PC-9 (cell line): ENCODE results near the gene LRSAM1. TPM values are rescaled to one million over a fixed set of nuclear protein-coding genes. Genes with fewer than 3 reads are reported as not detected.

Source experiments
- BruUV-seq: library from RNA; stranded (reverse); fragments of 400-500 nt; replicated peaks from 2 replicates; lab custom pipeline; 2021; lab: Mats Ljungman, UMichigan
- CTCF ChIA-PET: fragments of 300-600 bp; sonication (Branson Sonifier 250); formaldehyde crosslinking; loops from one replicate; lab custom pipeline; 2022; ENCODE audit warnings: antibody characterized with exemption; lab: Charles Lee
- POLR2A ChIA-PET: fragments of 300-600 bp; sonication (Branson Sonifier 250); formaldehyde crosslinking; loops from one replicate; lab custom pipeline; 2022; ENCODE audit warnings: antibody characterized with exemption; ENCODE audit not compliant: unreplicated experiment; lab: Charles Lee
- DNase-seq, 2 experiments: peaks; one replicate each; pipeline versions ENCODE4 v3.0.0 to v3.0.0-alpha.2; 2015 to 2022; ENCODE audit warnings: mixed read lengths in 1 of 2
- H2AFZ ChIP-seq: fragments of 200-600 bp; sonication (generic); 2 replicates; pipeline ENCODE4 v1.8.1; 2017; ENCODE audit warnings: antibody characterized with exemption
- H3F3A ChIP-seq: fragments of 200-600 bp; sonication (generic); 2 replicates; pipeline ENCODE4 v1.8.1; 2017; ENCODE audit warnings: antibody characterized with exemption, mild to moderate bottlenecking, low read depth; ENCODE audit not compliant: insufficient read depth
- H3K27ac ChIP-seq: fragments of 200-600 bp; sonication (generic); 2 replicates; pipeline ENCODE4 v1.6.1; 2016; ENCODE audit warnings: mixed run types
- H3K27me3 ChIP-seq: fragments of 200-600 bp; sonication (generic); 2 replicates; pipeline ENCODE4 v1.6.1; 2016; ENCODE audit warnings: low read depth, mixed run types; ENCODE audit not compliant: insufficient read depth
- H3K36me3 ChIP-seq: fragments of 200-600 bp; sonication (generic); 2 replicates; pipeline ENCODE4 v1.6.1; 2016; ENCODE audit warnings: low read depth, mixed run types
- H3K4me1 ChIP-seq: fragments of 200-600 bp; sonication (generic); replicated peaks from 2 replicates; pipeline ENCODE4 v1.6.1; 2016; ENCODE audit warnings: mixed run types; ENCODE audit not compliant: insufficient read depth
- H3K4me2 ChIP-seq: fragments of 200-600 bp; sonication (generic); 2 replicates; pipeline ENCODE4 v1.6.1; 2017; ENCODE audit warnings: mixed run types
- H3K4me3 ChIP-seq: fragments of 200-600 bp; sonication (generic); 2 replicates; pipeline ENCODE4 v1.6.1; 2016; ENCODE audit warnings: mixed run types
- H3K79me2 ChIP-seq: fragments of 200-600 bp; sonication (generic); 2 replicates; pipeline ENCODE4 v1.6.1; 2017; ENCODE audit warnings: low read depth, mixed run types
- H3K9me2 ChIP-seq: fragments of 200-600 bp; sonication (generic); 2 replicates; pipeline ENCODE4 v1.8.1; 2017; ENCODE audit warnings: mild to moderate bottlenecking; ENCODE audit not compliant: insufficient read depth
- H3K9me3 ChIP-seq: fragments of 200-600 bp; sonication (generic); 2 replicates; pipeline ENCODE4 v1.8.1; 2016; ENCODE audit warnings: low read depth; ENCODE audit not compliant: insufficient read depth
- H4K20me1 ChIP-seq: fragments of 200-600 bp; sonication (generic); 2 replicates; pipeline ENCODE4 v1.8.1; 2017; ENCODE audit not compliant: insufficient read depth
- EZH2 ChIP-seq: fragments of 200-600 bp; sonication (generic); IDR thresholded peaks from 2 replicates; pipeline ENCODE4 v1.8.0; 2017; ENCODE audit warnings: antibody characterized with exemption, low read depth
- intact Hi-C: fragments of 100-400 bp; cut with micrococcal nuclease; formaldehyde crosslinking; loops from one replicate; pipeline ENCODE4 v1.10.0; 2022; ENCODE audit not compliant: unreplicated experiment
- total RNA-seq: library from RNA; stranded (reverse); gene quantifications from 2 replicates; pipeline ENCODE4 v1.2.3, GENCODE V29; 2021
- TF ChIP-seq, protein P1 (sequence below): fragments of 200-600 bp; sonication (generic); conservative IDR thresholded peaks from 2 replicates; pipeline ENCODE4 v1.6.1; 2017; ENCODE audit warnings: mixed run types, antibody characterized with exemption, mild to moderate bottlenecking, moderate library complexity

Gene LRSAM1
- total RNA-seq, 1 experiment from 2014 or later = 44.0 TPM

DNA sequence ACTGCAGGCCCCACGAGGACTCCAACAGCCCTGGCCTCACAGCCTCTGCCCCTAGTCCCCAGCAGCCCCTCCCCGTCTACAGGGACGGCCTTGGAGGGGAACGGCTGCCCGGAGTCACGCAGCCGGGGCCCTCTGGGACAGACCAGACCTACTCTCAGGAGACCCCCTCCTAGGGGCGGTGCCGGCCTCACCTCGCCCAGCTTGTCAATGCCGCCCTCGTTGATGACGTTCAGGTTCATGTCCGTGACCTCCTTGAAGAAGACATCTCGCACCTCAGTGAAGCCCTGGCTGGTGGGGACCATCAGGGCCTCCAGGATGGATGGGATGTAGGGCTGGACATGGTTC, 58.6 kb downstream of the LRSAM1 start:
- peaks cover 37% of the 10 kb centered on the region for H3K36me3 ChIP-seq
- ChIA-PET CTCF (no interaction called here), POLR2A (no interaction called here)
- H3K79me2 ChIP-seq = peaks cover 4% of the 10 kb centered on the region; the same call in 1 of the 2 replicates
- H3K4me1 ChIP-seq = no peaks in the 10 kb centered on the region
- DNase-seq = no peak
- H3K4me2 ChIP-seq = no peak overlapping the region
- intact Hi-C loops = no loop called here
- peaks cover 27% of the 10 kb centered on the region; the same call in 1 of the 2 replicates for H3F3A ChIP-seq
- no peak overlapping the region for H3K4me3 ChIP-seq
- no TSS peak for BruUV-seq
- H4K20me1 ChIP-seq = peaks cover 14% of the 10 kb centered on the region; the same call in 1 of the 2 replicates
- no peaks in the 10 kb centered on the region for H3K27me3 ChIP-seq
- H2AFZ ChIP-seq = no peak overlapping the region
- H3K27ac ChIP-seq = no peak overlapping the region
- H3K9me3 ChIP-seq = no peaks in the 10 kb centered on the region
- no peaks in the 10 kb centered on the region for H3K9me2 ChIP-seq
- TF ChIP-seq EZH2 = no peak
- TF ChIP-seq, protein P1, sequence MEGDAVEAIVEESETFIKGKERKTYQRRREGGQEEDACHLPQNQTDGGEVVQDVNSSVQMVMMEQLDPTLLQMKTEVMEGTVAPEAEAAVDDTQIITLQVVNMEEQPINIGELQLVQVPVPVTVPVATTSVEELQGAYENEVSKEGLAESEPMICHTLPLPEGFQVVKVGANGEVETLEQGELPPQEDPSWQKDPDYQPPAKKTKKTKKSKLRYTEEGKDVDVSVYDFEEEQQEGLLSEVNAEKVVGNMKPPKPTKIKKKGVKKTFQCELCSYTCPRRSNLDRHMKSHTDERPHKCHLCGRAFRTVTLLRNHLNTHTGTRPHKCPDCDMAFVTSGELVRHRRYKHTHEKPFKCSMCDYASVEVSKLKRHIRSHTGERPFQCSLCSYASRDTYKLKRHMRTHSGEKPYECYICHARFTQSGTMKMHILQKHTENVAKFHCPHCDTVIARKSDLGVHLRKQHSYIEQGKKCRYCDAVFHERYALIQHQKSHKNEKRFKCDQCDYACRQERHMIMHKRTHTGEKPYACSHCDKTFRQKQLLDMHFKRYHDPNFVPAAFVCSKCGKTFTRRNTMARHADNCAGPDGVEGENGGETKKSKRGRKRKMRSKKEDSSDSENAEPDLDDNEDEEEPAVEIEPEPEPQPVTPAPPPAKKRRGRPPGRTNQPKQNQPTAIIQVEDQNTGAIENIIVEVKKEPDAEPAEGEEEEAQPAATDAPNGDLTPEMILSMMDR = no peak

DNA sequence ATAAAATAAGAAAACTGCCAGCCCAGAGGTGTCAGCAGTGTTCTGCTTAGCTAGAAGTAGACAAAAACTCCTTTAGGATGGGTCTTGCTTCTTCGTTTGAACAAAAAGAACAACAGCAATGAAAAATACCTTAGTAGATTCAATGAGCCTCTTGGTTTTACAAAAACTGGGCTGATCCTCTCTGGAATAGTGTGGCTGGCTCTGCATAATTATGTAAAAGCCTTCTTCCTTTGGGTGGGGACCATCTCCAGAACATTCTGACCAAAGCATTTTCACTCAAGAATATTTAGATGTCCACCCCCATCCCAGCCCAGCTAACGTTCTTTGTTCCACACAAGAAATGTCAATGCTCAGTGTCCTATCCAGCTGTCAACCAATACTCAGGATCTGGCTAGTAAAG, 63.2 kb downstream of the LRSAM1 start:
- no peak overlapping the region for H2AFZ ChIP-seq
- H3K9me3 ChIP-seq = no peaks in the 10 kb centered on the region
- no TSS peak for BruUV-seq
- no peaks in the 10 kb centered on the region for H3K9me2 ChIP-seq
- TF ChIP-seq EZH2 = no peak
- TF ChIP-seq, protein P1 = no peak
- H3K79me2 ChIP-seq = peaks cover 17% of the 10 kb centered on the region
- peaks cover 13% of the 10 kb centered on the region for H3K4me1 ChIP-seq
- no peak overlapping the region for H3K27ac ChIP-seq
- no peak for DNase-seq
- no peak overlapping the region for H3K4me2 ChIP-seq
- intact Hi-C loops = no loop called here
- POLR2A ChIA-PET = no interaction called here
- H3F3A ChIP-seq = peaks cover 49% of the 10 kb centered on the region
- H3K27me3 ChIP-seq = no peaks in the 10 kb centered on the region
- no peak overlapping the region for H3K4me3 ChIP-seq
- CTCF ChIA-PET = no interaction called here
- peaks cover 48% of the 10 kb centered on the region for H3K36me3 ChIP-seq
- H4K20me1 ChIP-seq = peaks cover 15% of the 10 kb centered on the region; the same call in 1 of the 2 replicates

DNA sequence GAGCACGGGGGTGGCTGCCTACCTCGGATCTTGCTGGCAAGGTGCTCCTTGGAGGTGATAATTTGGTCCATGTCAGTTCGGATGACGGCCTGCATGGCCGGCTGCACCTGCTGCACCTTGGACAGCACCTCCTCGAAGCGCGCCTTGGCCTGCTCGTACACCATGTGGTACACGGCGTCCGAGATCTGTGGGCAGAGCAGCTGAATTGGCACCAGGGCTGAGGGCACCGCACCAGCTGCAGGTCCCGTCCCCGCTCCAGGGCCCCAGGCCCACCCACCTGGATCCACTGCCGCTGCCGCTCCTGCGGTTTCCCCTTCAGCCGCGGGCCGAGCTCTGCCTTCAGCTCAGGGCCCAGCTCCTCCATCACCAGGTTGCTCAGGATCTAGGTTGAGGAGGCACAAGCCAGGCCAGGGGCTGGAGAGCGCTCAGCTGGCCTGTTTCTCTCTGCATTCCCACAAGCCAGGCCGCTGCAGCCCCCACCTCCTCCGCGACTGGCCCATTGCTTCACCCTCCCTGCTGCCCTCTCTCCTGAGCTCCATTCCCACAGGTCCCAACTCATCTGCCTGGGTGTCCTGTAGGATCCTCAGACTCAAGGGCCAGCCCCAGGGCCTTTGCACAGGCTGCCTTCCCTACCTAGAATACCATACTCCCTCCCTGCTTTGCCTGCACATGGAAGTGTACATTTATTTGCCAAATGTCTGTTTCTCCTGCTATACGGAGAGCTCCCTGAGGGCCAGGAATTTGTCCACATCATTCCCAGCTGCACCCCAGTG, 65.7 kb downstream of the LRSAM1 start:
- no TSS peak for BruUV-seq
- DNase-seq = no peak
- TF ChIP-seq, protein P1 = no peak
- no peak for TF ChIP-seq EZH2
- Histone ChIP-seq H4K20me1 (0 out of 2 replicates have a peak, but pooled peaks cover 10% of the 10 kb centered on the region), H3K9me3 (no peaks in the 10 kb centered on the region), H3K4me1 (peaks cover 38% of the 10 kb centered on the region), H2AFZ (no peak overlapping the region), H3K36me3 (peaks cover 40% of the 10 kb centered on the region), H3K9me2 (no peaks in the 10 kb centered on the region), H3K4me2 (no peak overlapping the region), H3K79me2 (peaks cover 28% of the 10 kb centered on the region), H3K27me3 (no peaks in the 10 kb centered on the region), H3F3A (peaks cover 70% of the 10 kb centered on the region), H3K4me3 (no peak overlapping the region), H3K27ac (no peak overlapping the region)
- CTCF ChIA-PET = no interaction called here
- POLR2A ChIA-PET = interaction anchor here (0.6 kb wide), 1 partner anchor 49 kb away, joined by 3 read pairs; no protein-coding TSS in a partner anchor
- intact Hi-C loops = no loop called here
